GM13977 (cell line): ENCODE results near the gene RREB1.

Experiments used
- DNase-seq: peaks from one replicate; pipeline ENCODE4 v3.0.0; 2012; ENCODE audit warnings: low spot score
- CTCF ChIP-seq: IDR thresholded peaks from 2 replicates; pipeline ENCODE4 v1.5.1; 2012; ENCODE audit warnings: mild to moderate bottlenecking, control low read depth; ENCODE audit not compliant: insufficient read depth; ENCODE audit errors: extremely low read depth, missing control alignments
- in situ Hi-C: fragments of 300-500 bp; cut with MboI; formaldehyde crosslinking; loops from one replicate; pipeline ENCODE4 v1.12.0; 2022; ENCODE audit warnings: low sequenced_read_pairs, low pct_unique_long_range_greater_than_20kb, mixed read lengths, inconsistent platforms; ENCODE audit not compliant: unreplicated experiment

The RREB1 gene

GRCh38 chr6:7161253-7161623 is 53.5 kb downstream of the RREB1 start:
- in situ Hi-C loops = no loop called here
- no peak for TF ChIP-seq CTCF
- no peak for DNase-seq

GRCh38 chr6:7161845-7162244 is 54.1 kb downstream of the RREB1 start:
- no peak for TF ChIP-seq CTCF
- in situ Hi-C loops = no loop called here
- no peak for DNase-seq

DNA sequence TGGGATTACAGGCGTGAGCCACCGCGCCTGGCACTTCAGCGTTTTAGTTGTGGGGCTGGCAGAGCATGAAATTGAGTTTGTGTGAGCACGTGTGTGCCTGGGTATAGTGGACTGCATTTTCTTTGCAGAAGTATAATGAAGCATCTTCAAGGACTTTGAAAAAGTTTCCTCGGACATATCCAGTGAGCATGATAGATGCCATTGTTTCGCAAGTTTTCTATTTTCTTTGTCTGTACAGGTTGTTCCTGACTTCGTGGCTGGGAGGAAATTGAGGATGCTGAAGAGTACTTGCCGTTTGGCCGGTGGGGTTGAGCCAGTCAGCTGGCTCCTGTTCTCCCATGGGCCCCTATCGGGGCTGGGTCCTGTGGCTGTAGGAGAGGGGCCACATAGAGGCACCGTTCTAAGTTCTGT is 55.9 kb downstream of the RREB1 start:
- in situ Hi-C loops = no loop called here
- no peak for DNase-seq
- TF ChIP-seq CTCF = no peak

DNA sequence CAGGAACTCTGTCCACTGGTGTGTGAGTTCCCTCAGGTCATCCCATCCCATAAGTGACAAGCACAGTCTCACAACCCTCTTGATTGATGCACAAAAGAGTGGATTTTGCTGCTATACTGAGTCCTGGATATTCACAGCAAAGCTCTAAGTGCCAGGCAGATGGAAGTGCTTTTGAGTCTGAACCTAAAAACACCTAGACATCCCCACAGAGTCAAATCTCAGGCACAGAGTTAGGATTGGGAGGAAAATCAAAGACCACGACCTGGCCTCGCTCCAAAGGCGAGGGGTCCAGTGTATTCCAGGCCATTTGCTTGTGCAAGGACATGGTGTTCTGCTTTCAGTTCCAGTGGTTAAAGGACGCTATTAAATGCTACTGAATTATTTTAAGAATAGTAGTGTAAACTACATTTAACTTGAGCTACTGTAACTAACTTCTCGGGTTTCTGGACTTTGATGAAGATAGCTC is 56.8 kb downstream of the RREB1 start:
- DNase-seq = no peak
- in situ Hi-C loops = no loop called here
- no peak for TF ChIP-seq CTCF

DNA sequence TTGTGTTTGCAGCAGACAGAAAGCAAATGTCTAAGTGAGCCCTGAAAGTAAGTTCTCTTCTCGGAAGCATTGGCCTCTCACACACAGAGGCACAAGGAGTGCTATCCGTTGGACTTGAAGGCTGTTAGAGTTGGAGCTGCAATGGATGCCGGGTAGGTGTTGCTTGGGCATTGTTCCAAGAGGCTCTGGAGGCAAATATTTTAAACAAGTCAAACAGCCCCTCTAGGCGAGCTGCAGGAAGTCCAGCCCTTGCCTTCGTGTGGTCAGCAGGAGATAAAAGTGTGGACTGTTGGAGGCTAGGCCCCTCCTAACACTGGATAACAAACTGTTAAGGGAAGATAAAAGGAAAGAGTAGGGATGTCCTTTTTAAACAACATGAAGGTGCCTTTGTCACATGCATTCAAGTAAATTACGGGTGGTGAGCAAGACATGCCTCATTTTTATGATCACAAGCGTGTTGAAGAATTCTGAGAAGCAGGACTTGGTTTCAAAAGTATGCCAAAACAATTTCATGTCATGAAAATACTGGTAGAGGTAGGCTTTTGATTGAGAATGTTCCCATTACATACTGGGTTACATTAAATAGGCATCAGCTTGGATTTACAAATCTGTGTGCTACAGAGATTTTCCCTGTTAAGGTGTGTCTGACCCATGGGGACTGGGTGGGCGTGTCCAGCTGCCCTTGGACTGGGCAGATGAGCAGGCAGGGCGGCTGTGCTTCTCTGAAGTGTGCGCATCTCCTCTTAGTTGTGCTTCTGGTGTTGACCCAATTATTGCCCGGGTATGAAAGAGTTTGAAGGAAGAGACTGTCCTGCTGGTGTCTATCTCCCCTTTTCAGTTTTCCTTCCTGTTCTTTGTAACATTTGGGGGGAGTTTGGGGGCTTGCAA is 57.5 kb downstream of the RREB1 start:
- DNase-seq = no peak
- TF ChIP-seq CTCF = no peak
- in situ Hi-C loops = no loop called here

DNA sequence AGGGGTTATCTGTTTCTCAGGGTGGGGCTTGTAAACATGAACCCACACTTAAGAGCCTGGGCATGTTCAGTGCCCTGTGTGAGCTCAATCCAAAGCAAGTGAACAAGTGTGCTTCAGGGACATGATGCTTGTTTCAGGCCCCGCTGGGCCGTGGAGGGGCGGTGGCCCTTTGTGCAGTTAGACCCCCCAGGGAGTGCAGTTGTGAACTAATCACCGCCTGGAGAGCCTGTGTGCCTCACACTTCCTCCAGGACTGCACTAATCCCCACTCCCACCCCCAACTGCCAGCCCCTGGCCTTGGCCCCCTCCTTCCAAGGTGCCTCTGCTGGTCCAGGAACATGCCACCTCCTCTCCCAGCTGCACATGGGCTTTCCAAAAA is 58.1 kb downstream of the RREB1 start:
- DNase-seq = no peak
- in situ Hi-C loops = no loop called here
- no peak for TF ChIP-seq CTCF
